GM10847 (cell line): ENCODE data around the gene IRF4.

Experiments used
- POLR2A ChIP-seq: IDR thresholded peaks from 2 replicates; pipeline ENCODE4 v1.6.1; 2011; ENCODE audit not compliant: insufficient read length; ENCODE audit errors: extremely low read depth

Gene IRF4

GRCh38 chr6:428047-428603 is 36.6 kb downstream of the IRF4 start:
- TF ChIP-seq POLR2A, result no peak

- no peak for TF ChIP-seq POLR2A
These were observed 38.1 kb downstream of the IRF4 start for GRCh38 chr6:429515-430121.

- no peak for TF ChIP-seq POLR2A
These were observed 40.0 kb downstream of the IRF4 start for GRCh38 chr6:431504-431903.

- no peak for TF ChIP-seq POLR2A
These were observed 40.4 kb downstream of the IRF4 start for GRCh38 chr6:431986-432385.

DNA sequence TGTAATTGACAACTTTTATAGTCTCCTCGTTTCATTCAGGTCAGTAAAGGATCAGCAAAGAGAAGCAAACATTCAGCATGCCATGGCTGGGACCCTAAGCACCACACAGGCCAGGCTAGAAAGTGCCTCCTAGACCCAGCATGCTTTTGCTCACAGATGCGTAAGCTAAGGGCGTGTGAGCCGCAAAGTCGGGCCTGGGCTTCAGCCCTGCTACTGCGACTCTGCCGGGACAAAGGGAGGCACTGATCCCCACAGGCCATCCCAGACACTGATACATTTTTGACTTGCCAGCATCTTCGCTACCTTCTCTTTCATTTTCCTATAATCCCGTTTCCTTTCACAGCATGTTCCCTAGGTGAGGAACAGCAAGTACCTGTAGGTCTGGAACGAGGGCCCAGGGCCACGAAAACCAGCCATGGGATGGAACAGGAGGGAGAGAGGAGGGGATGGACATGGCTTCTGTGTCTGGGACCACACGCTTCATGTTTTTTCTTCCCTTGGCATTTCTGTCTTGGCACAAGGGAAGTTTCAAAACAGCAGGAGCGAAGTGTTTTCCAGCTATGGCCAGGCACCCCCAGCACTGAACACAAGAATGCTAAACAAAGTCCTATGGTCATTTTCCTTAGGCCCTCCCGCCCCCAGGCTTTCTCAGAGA is 42.6 kb downstream of the IRF4 start:
- TF ChIP-seq POLR2A, result no peak

DNA sequence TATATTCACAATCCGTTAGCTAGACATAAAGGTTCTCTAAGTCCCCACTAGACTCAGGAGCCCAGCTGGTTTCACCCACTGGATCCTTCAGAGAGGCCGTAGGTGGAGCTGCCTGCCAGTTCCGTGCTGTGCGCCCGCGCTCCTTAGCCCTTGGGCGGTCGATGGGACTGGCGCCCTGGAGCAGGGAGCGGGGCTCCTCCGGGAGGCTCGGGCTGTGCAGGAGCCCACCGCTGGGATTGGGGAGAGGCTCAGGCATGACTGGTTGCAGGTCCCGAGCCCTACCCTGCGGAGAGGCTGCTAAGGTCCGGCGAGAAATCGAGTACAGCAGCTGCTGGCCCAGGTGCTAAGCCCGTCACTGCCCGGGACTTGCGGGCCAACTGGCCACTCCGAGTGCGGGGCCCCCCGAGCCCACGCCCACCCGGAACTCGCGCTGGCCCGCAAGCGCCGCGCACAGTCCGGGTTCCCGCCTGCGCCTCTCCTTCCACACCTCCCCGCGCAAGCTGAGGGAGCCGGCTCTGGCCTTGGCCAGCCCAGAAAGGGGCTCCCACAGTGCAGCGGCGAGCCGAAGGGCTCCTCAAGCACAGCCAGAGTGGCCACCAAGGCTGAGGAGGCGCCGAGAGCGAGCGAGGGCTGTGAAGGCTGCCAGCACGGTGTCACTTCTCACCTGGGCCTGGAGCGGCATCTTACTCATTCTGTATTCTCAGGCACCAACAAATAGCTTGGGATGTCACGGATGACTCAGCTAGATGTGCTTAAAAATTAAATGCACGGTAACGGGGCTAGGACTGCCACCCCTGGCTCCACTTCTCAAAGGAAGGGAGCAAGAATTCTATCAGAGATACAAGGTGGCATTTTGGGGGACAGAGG is 44.1 kb downstream of the IRF4 start:
- no peak for TF ChIP-seq POLR2A

- TF ChIP-seq POLR2A, result no peak
These were observed 44.9 kb downstream of the IRF4 start for GRCh38 chr6:436308-437036.

- TF ChIP-seq POLR2A, result no peak
These were observed 45.5 kb downstream of the IRF4 start for GRCh38 chr6:437037-437392.

- no peak for TF ChIP-seq POLR2A
These were observed 47.1 kb downstream of the IRF4 start for GRCh38 chr6:438634-439170.

GRCh38 chr6:439641-440167 is 48.2 kb downstream of the IRF4 start:
- TF ChIP-seq POLR2A, result no peak

GRCh38 chr6:441126-441920 is 49.8 kb downstream of the IRF4 start:
- TF ChIP-seq POLR2A, result no peak

- no peak for TF ChIP-seq POLR2A
These were observed 52.1 kb downstream of the IRF4 start for GRCh38 chr6:443621-444159.

DNA sequence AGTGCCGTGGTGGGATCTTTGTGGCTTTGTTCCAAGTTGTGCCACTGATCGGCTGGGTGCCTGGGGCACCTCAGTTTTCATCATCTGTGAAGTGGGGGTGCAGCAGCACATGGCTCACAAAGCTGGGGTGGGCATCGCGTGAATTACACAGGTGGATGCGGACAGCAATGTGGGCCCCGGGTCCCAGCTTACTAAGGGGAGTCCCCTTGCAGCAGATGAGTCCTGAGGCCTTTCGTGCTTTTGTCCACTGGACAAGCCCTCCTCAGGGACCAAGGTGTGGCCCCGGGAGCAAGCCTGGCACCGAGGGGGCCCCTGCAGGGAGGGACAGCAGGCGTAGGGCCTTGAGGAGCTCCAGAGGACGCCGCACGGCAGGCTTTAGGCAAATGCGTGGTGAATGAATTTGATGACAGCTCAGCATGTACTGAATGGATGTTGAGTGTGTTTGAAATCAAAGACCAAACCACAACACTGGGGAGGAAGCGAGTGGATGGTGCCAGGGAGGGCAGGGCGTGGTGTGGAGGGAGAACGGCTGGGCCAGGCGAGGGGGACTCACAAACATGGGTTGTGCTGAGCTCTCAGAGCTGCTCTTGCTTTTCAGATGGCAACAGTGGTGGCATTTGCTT is 53.2 kb downstream of the IRF4 start:
- TF ChIP-seq POLR2A, result no peak

DNA sequence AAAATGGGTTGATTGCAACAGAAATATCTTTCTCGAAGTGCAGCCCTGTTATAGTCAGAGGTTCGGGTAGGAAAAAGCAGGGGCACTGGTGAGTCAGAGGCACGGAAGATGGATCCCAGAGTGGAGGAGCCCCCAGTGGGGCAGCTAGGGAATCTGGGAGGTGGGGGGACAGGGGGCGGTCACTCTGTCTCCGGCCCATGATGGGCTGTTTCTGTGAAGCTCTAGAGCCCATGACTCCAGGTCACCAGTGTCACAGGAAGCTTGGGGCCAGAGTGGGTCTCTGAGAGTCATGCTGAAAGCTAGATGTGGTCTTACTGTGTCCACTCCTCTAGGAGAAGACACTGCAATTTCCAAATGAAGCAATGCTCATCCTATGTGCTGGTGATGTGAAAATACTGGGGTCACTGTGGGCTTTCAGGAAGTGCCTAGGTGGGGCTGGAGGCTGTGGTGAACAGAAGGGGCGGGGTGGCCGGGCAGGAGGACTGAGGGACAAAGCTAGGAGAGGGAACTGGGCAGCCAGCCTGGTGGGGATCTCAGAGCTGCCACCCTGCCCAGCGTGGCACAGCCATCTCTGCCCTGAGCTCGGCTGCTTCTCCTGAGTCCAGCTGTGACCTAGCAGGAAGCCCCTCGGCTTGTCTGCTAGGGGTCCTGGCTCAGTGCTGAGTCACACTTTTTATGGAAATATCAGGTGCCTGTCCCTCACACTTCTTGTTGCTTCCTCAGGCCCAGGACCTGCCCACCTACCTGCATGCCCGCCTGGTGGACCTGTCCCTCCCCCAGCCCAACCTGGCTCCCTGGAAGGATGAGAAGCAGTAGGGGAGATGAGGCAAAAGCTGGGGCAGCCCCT is 54.2 kb downstream of the IRF4 start:
- no peak for TF ChIP-seq POLR2A
